CD14-positive monocyte (primary cell): ENCODE measurements around the gene SORBS2. TPM values are rescaled to one million over a fixed set of nuclear protein-coding genes. Genes with fewer than 3 reads are reported as not detected.

ENCODE experiments used
- DNase-seq, 3 donors: peaks; one replicate each; pipeline ENCODE4 v3.0.0-alpha.2; 2011 to 2022
- H2AFZ ChIP-seq: 2 replicates; pipeline ENCODE4 v1.6.0; 2012; ENCODE audit warnings: mild to moderate bottlenecking, low read depth, low read length, inconsistent platforms; ENCODE audit not compliant: insufficient read depth, poor library complexity, severe bottlenecking
- H3K27ac ChIP-seq, 2 donors: 1 replicate in 1 of 2; 2 replicates in 1 of 2; pipeline ENCODE4 v1.5.1; 2012 to 2013; ENCODE audit warnings: low read length in 2 of 2, control low read depth in 1 of 2, inconsistent platforms in 1 of 2, low read depth in 1 of 2, mild to moderate bottlenecking in 1 of 2
- H3K27me3 ChIP-seq, 2 donors: one replicate each; pipeline versions ENCODE4 v1.6.0 to v1.6.1; 2011 to 2013; ENCODE audit warnings: low read length in 2 of 2; ENCODE audit not compliant: control insufficient read depth in 2 of 2, insufficient read depth in 2 of 2
- H3K36me3 ChIP-seq, 2 donors: replicated peaks in 1 of 2; 1 replicate in 1 of 2; 2 replicates in 1 of 2; pipeline versions ENCODE4 v1.5.1 to v1.6.1; 2012 to 2013; ENCODE audit warnings: low read length in 2 of 2, control low read depth in 1 of 2, inconsistent platforms in 1 of 2, mild to moderate bottlenecking in 1 of 2; ENCODE audit not compliant: insufficient read depth in 2 of 2, control insufficient read depth in 1 of 2
- H3K4me1 ChIP-seq, 2 donors: 1 replicate in 1 of 2; 2 replicates in 1 of 2; pipeline versions ENCODE4 v1.5.1 to v1.6.1; 2012 to 2013; ENCODE audit warnings: low read length in 2 of 2, control low read depth in 1 of 2, inconsistent platforms in 1 of 2, mild to moderate bottlenecking in 1 of 2, moderate library complexity in 1 of 2; ENCODE audit not compliant: insufficient read depth in 2 of 2, control insufficient read depth in 1 of 2
- H3K4me2 ChIP-seq: replicated peaks from 2 replicates; pipeline ENCODE3; 2012; ENCODE audit warnings: low read length, moderate library complexity, mild to moderate bottlenecking; ENCODE audit not compliant: poor library complexity, severe bottlenecking; ENCODE audit errors: extremely low read depth
- H3K4me3 ChIP-seq, 3 experiments: fragments of 200-600 bp in 1 of 3; sonication (generic) in 1 of 3; replicated peaks in 1 of 3; 1 replicate in 2 of 3; 2 replicates in 1 of 3; pipeline ENCODE4 v1.5.1; 2011 to 2013; ENCODE audit warnings: low read length in 3 of 3, mild to moderate bottlenecking in 3 of 3, control low read depth in 2 of 3, low read depth in 2 of 3, inconsistent platforms in 1 of 3, moderate library complexity in 1 of 3
- H3K79me2 ChIP-seq: 2 replicates; pipeline ENCODE4 v1.6.0; 2012; ENCODE audit warnings: mild to moderate bottlenecking, control low read depth, inconsistent platforms, low read length, moderate library complexity; ENCODE audit not compliant: insufficient read depth
- H3K9ac ChIP-seq: 2 replicates; pipeline ENCODE4 v1.6.0; 2017; ENCODE audit warnings: low read length, mild to moderate bottlenecking; ENCODE audit not compliant: insufficient read depth, poor library complexity, severe bottlenecking
- H3K9me3 ChIP-seq, 2 donors: replicated peaks in 1 of 2; 1 replicate in 1 of 2; 2 replicates in 1 of 2; pipeline versions ENCODE4 v1.5.1 to v1.6.1; 2012 to 2013; ENCODE audit warnings: low read length in 2 of 2, control low read depth in 1 of 2; ENCODE audit not compliant: control insufficient read depth in 1 of 2, insufficient read depth in 1 of 2
- H4K20me1 ChIP-seq: 2 replicates; pipeline ENCODE4 v1.6.0; 2012; ENCODE audit warnings: mild to moderate bottlenecking, low read length, control low read depth, moderate library complexity; ENCODE audit not compliant: insufficient read depth
- H3K27ac Mint-ChIP-seq, 7 donors: one replicate each; pipeline ENCODE4 v1.8.0; 2020; ENCODE audit warnings: mild to moderate bottlenecking in 7 of 7, mixed read lengths in 7 of 7, moderate library complexity in 6 of 7, inconsistent platforms in 2 of 7
- H3K27me3 Mint-ChIP-seq, 3 donors: one replicate each; pipeline ENCODE4 v1.8.0; 2021 to 2022; ENCODE audit warnings: low read depth in 3 of 3, mild to moderate bottlenecking in 3 of 3, mixed read lengths in 3 of 3, moderate library complexity in 3 of 3, inconsistent platforms in 1 of 3
- H3K36me3 Mint-ChIP-seq, 2 donors: one replicate each; pipeline ENCODE4 v1.8.0; 2020; ENCODE audit warnings: mixed read lengths in 2 of 2, inconsistent platforms in 1 of 2, mild to moderate bottlenecking in 1 of 2
- H3K4me1 Mint-ChIP-seq: one replicate; pipeline ENCODE4 v1.8.0; 2020; ENCODE audit warnings: mild to moderate bottlenecking, mixed read lengths
- H3K4me3 Mint-ChIP-seq, 2 donors: one replicate each; pipeline ENCODE4 v1.8.0; 2020; ENCODE audit warnings: mild to moderate bottlenecking in 2 of 2, mixed read lengths in 2 of 2, moderate library complexity in 1 of 2
- H3K9me3 Mint-ChIP-seq, 7 donors: one replicate each; pipeline ENCODE4 v1.8.0; 2020 to 2022; ENCODE audit warnings: mixed read lengths in 7 of 7, mild to moderate bottlenecking in 6 of 7, moderate library complexity in 6 of 7, inconsistent platforms in 2 of 7
- WGBS: methylation state at CpG from one replicate; pipeline ENCODE4 v1.1.5; 2013; ENCODE audit warnings: missing lambda C conversion rate; ENCODE audit not compliant: insufficient coverage; 5-methylcytosine and 5-hydroxymethylcytosine counted together
- intact Hi-C, 2 donors: fragments of 100-400 bp; cut with micrococcal nuclease; formaldehyde crosslinking; loops; one replicate each; pipeline versions ENCODE4 v1.15.0 to v1.15.1; 2023
- polyA plus RNA-seq, 3 donors: library from polyadenylated mRNA; depleted of rRNA in 1 of 3; unstranded in 2 of 3; stranded (reverse) in 1 of 3; fragments of 300-500 nt in 2 of 3; fragments of >200 nt in 1 of 3; fragmentation: Illumina TruSeq in 2 of 3; gene quantifications; 1 replicate in 2 of 3; 2 replicates in 1 of 3; pipeline ENCODE4 v1.2.3, GENCODE V29; 2012 to 2021
- TF ChIP-seq, protein P1 (sequence below): fragments of 200-600 bp; IDR thresholded peaks from one replicate; pipeline ENCODE4 v1.8.0; 2022; ENCODE audit warnings: antibody characterized with exemption, mild to moderate bottlenecking

SORBS2 gene
- polyA plus RNA-seq, 3 donors, result not detected

DNA sequence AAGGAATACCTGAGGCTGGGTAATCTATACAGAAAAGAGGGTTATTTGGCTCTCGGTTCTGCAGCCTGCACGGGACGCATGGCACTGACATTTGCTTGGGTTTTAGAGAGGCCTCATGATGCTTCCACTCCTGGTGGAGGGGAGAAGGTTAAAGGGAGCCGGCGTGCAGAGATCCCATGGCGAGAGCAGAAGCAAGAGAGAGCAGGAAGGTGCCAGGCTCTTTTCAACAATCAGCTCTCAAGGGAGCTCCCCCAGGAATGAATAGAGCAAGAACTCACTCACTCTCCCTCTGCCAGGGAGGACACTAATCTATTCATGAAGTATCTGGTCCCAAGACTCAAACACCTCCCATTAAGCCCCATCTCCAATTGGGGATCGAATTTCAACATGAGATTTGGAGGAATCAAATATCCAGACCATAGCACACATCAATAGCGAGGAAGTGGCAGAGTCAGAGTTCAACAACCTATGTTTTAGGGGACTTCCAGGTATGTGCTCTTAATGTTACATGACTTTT is 109.8 kb downstream of the SORBS2 start:
- no peaks in the 10 kb centered on the region for H3K4me1 Mint-ChIP-seq
- Histone ChIP-seq H3K9me3 (peaks cover 5 to 10% of the 10 kb centered on the region in 2 donors), H3K4me3 (no peak overlapping the region), H3K27ac (no peak overlapping the region), H4K20me1 (no peaks in the 10 kb centered on the region), H3K36me3 (no peaks in the 10 kb centered on the region), H3K4me1 (no peaks in the 10 kb centered on the region), H3K79me2 (no peaks in the 10 kb centered on the region), H3K9ac (no peak overlapping the region), H3K27me3 (no peaks in the 10 kb centered on the region), H3K4me2 (no peak overlapping the region), H2AFZ (no peak overlapping the region)
- no peaks in the 10 kb centered on the region for H3K36me3 Mint-ChIP-seq
- H3K27me3 Mint-ChIP-seq, result peaks cover 2 to 20% (median 6%) of the 10 kb centered on the region in 3 donors
- 88% methylated on average over 3 of the region's 8 CpGs for WGBS
- no peak overlapping the region for H3K4me3 Mint-ChIP-seq
- no peak overlapping the region for H3K27ac Mint-ChIP-seq
- TF ChIP-seq, protein P1, sequence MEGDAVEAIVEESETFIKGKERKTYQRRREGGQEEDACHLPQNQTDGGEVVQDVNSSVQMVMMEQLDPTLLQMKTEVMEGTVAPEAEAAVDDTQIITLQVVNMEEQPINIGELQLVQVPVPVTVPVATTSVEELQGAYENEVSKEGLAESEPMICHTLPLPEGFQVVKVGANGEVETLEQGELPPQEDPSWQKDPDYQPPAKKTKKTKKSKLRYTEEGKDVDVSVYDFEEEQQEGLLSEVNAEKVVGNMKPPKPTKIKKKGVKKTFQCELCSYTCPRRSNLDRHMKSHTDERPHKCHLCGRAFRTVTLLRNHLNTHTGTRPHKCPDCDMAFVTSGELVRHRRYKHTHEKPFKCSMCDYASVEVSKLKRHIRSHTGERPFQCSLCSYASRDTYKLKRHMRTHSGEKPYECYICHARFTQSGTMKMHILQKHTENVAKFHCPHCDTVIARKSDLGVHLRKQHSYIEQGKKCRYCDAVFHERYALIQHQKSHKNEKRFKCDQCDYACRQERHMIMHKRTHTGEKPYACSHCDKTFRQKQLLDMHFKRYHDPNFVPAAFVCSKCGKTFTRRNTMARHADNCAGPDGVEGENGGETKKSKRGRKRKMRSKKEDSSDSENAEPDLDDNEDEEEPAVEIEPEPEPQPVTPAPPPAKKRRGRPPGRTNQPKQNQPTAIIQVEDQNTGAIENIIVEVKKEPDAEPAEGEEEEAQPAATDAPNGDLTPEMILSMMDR, result no peak
- DNase-seq, result no peak
- intact Hi-C loops, result no loop called here
- peaks cover 4 to 18% (median 9%) of the 10 kb centered on the region in 7 donors for H3K9me3 Mint-ChIP-seq

DNA sequence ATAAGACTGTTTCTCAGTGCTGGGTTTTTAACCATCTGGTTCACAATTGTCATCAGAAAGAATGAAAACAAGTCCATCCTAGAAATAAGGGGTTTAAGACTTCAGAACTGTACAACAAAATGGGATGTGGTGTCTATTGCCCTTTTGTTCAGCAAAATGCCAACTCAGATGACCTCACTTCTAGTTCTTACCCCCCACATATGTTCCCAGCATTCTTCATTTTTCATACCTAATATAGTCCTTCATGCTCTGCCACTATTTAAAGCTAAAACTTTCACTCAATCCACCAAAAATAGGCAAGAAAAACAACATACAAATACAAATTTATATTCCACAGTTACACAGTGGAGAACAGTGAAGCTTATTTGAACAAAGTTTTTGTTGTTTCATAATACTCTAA is 111.4 kb downstream of the SORBS2 start:
- no peak overlapping the region for H3K4me3 ChIP-seq
- no peaks in the 10 kb centered on the region for H3K79me2 ChIP-seq
- no peak overlapping the region for H3K4me3 Mint-ChIP-seq
- no peaks in the 10 kb centered on the region for H3K27me3 ChIP-seq
- no peaks in the 10 kb centered on the region for H3K36me3 Mint-ChIP-seq
- H3K9me3 ChIP-seq, result peaks cover 2 to 9% of the 10 kb centered on the region in 2 donors
- H3K4me1 Mint-ChIP-seq, result no peaks in the 10 kb centered on the region
- H3K27ac Mint-ChIP-seq, result no peak overlapping the region
- H3K36me3 ChIP-seq, result no peaks in the 10 kb centered on the region
- H3K4me2 ChIP-seq, result no peak overlapping the region
- H3K27ac ChIP-seq, result no peak overlapping the region
- H4K20me1 ChIP-seq, result no peaks in the 10 kb centered on the region
- no peak overlapping the region for H3K9ac ChIP-seq
- DNase-seq, result no peak
- intact Hi-C loops, result no loop called here
- no peak overlapping the region for H2AFZ ChIP-seq
- peaks cover 0 to 14% (median 6%) of the 10 kb centered on the region in 7 donors for H3K9me3 Mint-ChIP-seq
- TF ChIP-seq, protein P1, result no peak
- no peaks in the 10 kb centered on the region for H3K4me1 ChIP-seq
- peaks cover 2 to 18% (median 6%) of the 10 kb centered on the region in 3 donors for H3K27me3 Mint-ChIP-seq
